Measurements from ENCODE around the gene QARS1. TPM values are rescaled to one million over a fixed set of nuclear protein-coding genes. Genes with fewer than 3 reads are reported as not detected.

QARS1 gene
- total and polyA plus RNA-seq, 2 experiments from 2014 or later: 173 to 345 TPM

DNA sequence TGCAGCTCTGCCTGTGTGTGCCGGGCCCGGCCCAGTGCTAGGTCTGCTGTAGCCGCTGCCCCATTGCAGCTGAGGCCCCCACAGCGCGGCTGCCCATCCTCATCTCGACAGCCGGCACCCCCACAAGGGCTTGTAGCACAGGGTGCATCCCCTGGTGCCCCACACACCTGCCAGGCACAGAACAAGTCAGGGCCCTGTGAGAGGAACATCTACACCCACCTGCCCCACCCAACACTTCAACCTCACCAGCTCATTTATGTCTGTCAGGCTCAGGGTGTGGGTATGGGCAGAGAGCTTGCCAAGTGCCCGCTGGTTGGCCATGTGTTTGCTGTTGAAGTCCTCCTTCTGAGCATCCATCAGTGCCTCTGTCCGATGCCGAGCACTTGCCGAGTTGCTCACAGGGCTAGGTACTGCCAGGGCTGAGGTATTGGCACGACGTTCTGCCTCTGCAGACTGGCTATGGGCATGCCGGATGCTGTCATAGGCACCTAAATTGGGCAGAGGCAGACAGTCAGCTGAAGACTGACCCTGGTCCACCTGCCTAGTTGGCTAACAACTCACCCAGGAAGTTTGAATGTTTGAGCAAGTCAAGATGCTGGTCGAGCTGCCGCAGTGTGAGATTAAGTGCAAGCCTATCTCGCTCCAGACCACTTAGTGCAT is 18.5 kb upstream of the QARS1 start:
- H3K27me3 ChIP-seq: no peaks in the 10 kb centered on the region
- no peak overlapping the region for H3K4me3 ChIP-seq
- TF ChIP-seq, protein P1, sequence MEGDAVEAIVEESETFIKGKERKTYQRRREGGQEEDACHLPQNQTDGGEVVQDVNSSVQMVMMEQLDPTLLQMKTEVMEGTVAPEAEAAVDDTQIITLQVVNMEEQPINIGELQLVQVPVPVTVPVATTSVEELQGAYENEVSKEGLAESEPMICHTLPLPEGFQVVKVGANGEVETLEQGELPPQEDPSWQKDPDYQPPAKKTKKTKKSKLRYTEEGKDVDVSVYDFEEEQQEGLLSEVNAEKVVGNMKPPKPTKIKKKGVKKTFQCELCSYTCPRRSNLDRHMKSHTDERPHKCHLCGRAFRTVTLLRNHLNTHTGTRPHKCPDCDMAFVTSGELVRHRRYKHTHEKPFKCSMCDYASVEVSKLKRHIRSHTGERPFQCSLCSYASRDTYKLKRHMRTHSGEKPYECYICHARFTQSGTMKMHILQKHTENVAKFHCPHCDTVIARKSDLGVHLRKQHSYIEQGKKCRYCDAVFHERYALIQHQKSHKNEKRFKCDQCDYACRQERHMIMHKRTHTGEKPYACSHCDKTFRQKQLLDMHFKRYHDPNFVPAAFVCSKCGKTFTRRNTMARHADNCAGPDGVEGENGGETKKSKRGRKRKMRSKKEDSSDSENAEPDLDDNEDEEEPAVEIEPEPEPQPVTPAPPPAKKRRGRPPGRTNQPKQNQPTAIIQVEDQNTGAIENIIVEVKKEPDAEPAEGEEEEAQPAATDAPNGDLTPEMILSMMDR (IDR thresholded peaks at IDR 0.05; ENCODE audit: low read depth, low read length): no peak
- no peaks in the 10 kb centered on the region for H3K9me3 ChIP-seq (ENCODE audit: low read depth)
- H3K4me1 ChIP-seq (ENCODE audit: low read depth): peaks cover 10% of the 10 kb centered on the region
- no peak for DNase-seq (ENCODE audit: low read depth in 1 of 2, low spot score in 1 of 2)
- no peak overlapping the region for H3K27ac ChIP-seq
- peaks cover 34% of the 10 kb centered on the region for H3K36me3 ChIP-seq

DNA sequence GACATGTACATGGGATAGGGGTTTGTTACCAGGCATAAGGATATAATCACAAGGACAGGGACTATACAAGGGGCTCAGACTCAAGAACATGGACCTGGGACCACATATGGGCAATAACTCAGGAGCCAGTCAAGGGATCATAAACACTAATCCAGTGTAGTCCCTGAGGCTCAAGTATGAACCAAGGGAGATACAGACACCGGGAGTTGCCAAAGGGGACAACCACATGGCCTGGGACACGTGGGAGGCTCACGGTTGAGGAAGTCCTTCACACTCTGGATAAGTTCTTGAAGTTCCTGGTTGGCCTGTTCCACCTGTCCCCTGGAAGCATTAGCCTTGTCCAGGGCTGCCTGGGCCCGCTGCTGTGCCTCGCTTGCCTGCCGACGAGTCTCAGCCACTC is 17.9 kb upstream of the QARS1 start:
- DNase-seq (ENCODE audit: low read depth in 1 of 2, low spot score in 1 of 2): no peak
- peaks cover 39% of the 10 kb centered on the region for H3K36me3 ChIP-seq
- H3K27me3 ChIP-seq: no peaks in the 10 kb centered on the region
- H3K4me1 ChIP-seq (ENCODE audit: low read depth): peaks cover 10% of the 10 kb centered on the region
- TF ChIP-seq, protein P1 (IDR thresholded peaks at IDR 0.05; ENCODE audit: low read depth, low read length): no peak
- no peak overlapping the region for H3K27ac ChIP-seq
- H3K4me3 ChIP-seq: no peak overlapping the region
- H3K9me3 ChIP-seq (ENCODE audit: low read depth): no peaks in the 10 kb centered on the region

DNA sequence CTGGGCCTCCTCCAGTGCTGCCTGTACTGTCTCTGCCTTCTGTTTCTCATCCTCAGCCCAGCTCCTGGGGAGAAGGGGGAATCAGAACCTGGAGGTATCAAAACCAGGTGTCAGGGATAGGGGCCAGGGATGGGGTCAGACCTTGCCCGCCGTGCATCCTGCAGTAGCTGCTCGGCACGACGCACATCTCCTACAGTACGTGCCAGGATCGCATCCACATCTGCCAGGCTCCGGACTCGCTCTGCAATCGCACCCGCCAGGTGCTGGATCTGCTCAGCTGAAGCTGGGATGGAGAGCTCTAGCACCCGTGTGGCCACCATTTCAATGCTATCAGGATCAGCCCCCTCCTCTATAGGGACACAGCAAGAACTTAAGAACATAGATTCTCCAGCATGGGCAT is 17.5 kb upstream of the QARS1 start:
- Histone ChIP-seq H3K4me3 (no peak overlapping the region), H3K9me3 (ENCODE audit: low read depth) (no peaks in the 10 kb centered on the region), H3K4me1 (ENCODE audit: low read depth) (peaks cover 10% of the 10 kb centered on the region), H3K27ac (peak overlapping the region; percentile 98), H3K36me3 (peaks cover 41% of the 10 kb centered on the region), H3K27me3 (no peaks in the 10 kb centered on the region)
- TF ChIP-seq, protein P1 (IDR thresholded peaks at IDR 0.05; ENCODE audit: low read depth, low read length): no peak
- no peak for DNase-seq (ENCODE audit: low read depth in 1 of 2, low spot score in 1 of 2)

DNA sequence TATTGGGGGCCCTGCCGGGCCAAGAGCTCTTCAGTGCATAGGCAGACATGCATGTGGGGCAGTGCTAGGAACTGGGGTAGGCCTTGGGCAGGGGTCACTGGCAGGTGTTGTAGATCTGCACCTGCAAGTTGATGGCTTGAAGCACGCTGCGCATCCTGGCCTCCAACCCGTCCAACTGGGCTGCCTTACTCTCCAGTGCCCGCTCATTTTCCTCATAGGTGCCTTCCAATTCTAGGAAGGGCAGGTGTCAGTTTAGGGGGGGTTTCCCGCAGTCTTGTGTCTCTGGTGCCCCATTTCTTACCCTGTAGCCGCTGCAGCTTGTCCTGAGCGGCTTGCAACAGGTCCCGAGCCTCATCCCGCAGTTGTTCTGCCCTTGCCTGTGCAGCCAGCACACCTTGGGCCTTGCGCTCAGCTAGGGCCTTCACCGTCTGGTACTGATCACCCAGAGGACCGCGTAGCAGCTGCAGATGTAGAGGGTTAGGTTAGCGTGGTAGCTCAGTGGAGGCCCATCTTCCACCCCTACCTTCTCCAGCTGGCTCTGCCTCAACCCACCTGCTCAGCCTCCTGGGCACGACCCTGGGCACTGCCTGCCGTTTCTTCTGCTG is 16.7 kb upstream of the QARS1 start:
- DNase-seq (ENCODE audit: low read depth in 1 of 2, low spot score in 1 of 2): no peak
- Histone ChIP-seq H3K36me3 (peaks cover 48% of the 10 kb centered on the region), H3K27ac (peak overlapping the region; percentile 98), H3K9me3 (ENCODE audit: low read depth) (no peaks in the 10 kb centered on the region), H3K4me1 (ENCODE audit: low read depth) (peaks cover 10% of the 10 kb centered on the region), H3K27me3 (no peaks in the 10 kb centered on the region), H3K4me3 (peak overlapping the region; percentile 62)
- TF ChIP-seq, protein P1 (IDR thresholded peaks at IDR 0.05; ENCODE audit: low read depth, low read length): no peak

DNA sequence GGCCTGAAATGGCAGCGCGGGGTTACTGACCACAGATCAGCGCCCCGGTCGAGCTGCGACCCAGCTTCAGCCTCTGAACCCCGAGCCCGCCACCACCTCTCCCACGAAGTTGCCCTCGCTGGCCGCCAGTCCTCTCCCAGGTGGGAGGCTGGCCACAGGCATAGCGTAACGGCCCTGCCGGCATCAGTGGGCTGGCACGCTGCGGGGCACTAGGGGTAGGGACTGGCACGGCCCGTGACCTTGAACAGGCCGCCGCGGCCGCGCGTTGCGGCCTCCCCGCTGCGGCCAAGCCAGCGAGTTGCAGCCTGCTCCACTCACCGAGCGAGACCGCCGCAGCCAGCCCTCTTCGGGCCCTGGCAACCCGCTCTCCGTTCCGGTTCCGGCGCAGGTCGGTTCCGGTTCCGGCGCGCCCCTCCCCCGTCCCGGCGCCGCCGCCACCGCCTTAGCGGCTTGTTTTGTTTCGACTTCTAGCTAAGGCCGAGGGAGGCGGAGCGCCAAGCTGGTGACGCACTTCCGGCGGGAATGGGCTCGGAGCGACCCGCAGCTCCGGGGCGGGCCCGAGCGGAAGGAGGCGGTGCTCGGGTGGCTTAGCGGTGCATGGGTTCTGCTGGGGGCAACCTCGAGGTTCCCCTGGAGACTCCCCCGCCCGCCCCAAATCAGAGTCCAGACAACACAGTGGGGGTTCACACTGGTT is 16.0 kb upstream of the QARS1 start, which contains the start of gene USP19:
Gene USP19, minus strand, starts transcription at position 386 of the 694 bp plus-strand sequence. CDS start 1,678 bp downstream, outside the sequence.
- peak; percentile 95 to 96 for DNase-seq (ENCODE audit: low read depth in 1 of 2, low spot score in 1 of 2)
- no peaks in the 10 kb centered on the region for H3K9me3 ChIP-seq (ENCODE audit: low read depth)
- H3K36me3 ChIP-seq: peaks cover 49% of the 10 kb centered on the region
- no peaks in the 10 kb centered on the region for H3K27me3 ChIP-seq
- TF ChIP-seq, protein P1 (IDR thresholded peaks at IDR 0.05; ENCODE audit: low read depth, low read length): no peak
- peaks cover 10% of the 10 kb centered on the region for H3K4me1 ChIP-seq (ENCODE audit: low read depth)
- peak within 1 kb of the TSS; percentile 98 for H3K27ac ChIP-seq
- peak within 1 kb of the TSS; percentile 62 for H3K4me3 ChIP-seq
